Measurements from ENCODE around the gene IL12RB2. TPM values are rescaled to one million over a fixed set of nuclear protein-coding genes. Genes with fewer than 3 reads are reported as not detected.
"Not testable (repeated sequence)": the region's sequence is repeated elsewhere in the genome, so short reads cannot be mapped to it uniquely, and the experiment has no call there.

IL12RB2 gene
- total RNA-seq, 1 experiment from 2014 or later = not detected

GRCh38 chr1:67407498-67407897 lies 99.8 kb downstream of the IL12RB2 start:
- Histone ChIP-seq H3K4me1 (replicated peaks; ENCODE audit: insufficient read depth) (no peaks in the 10 kb centered on the region), H3K27ac (no peak overlapping the region), H3K4me2 (no peak overlapping the region), H3F3A (ENCODE audit: insufficient read depth, low read depth) (peaks cover 68% of the 10 kb centered on the region), H2AFZ (no peak overlapping the region), H3K9me2 (ENCODE audit: insufficient read depth) (no peaks in the 10 kb centered on the region), H3K36me3 (ENCODE audit: low read depth) (peaks cover 25% of the 10 kb centered on the region), H3K79me2 (ENCODE audit: low read depth) (peaks cover 11% of the 10 kb centered on the region; the same call in 1 of the 2 replicates), H3K9me3 (ENCODE audit: insufficient read depth, low read depth) (no peaks in the 10 kb centered on the region), H3K27me3 (ENCODE audit: insufficient read depth, low read depth) (no peaks in the 10 kb centered on the region), H3K4me3 (no peak overlapping the region), H4K20me1 (ENCODE audit: insufficient read depth) (peaks cover 30% of the 10 kb centered on the region)
- POLR2A ChIA-PET (ENCODE audit: unreplicated experiment) = no interaction called here
- TF ChIP-seq EZH2 (IDR thresholded peaks at IDR 0.05; ENCODE audit: low read depth) = no peak
- no peak for TF ChIP-seq CTCF (conservative IDR thresholded peaks at IDR 0.05)
- no TSS peak for BruUV-seq (replicated peaks)
- no peak for DNase-seq
- intact Hi-C loops (cut with micrococcal nuclease; ENCODE audit: unreplicated experiment) = no loop called here
- CTCF ChIA-PET = no interaction called here

GRCh38 chr1:67408148-67408547 lies 100.5 kb downstream of the IL12RB2 start:
- no peak overlapping the region for H2AFZ ChIP-seq
- intact Hi-C loops (cut with micrococcal nuclease; ENCODE audit: unreplicated experiment) = no loop called here
- H3K27me3 ChIP-seq (ENCODE audit: insufficient read depth, low read depth) = no peaks in the 10 kb centered on the region
- DNase-seq = no peak
- ChIA-PET POLR2A (ENCODE audit: unreplicated experiment) (no interaction called here), CTCF (interaction anchor here (0.9 kb wide), 1 partner anchor 198 kb away, joined by 3 read pairs; no protein-coding TSS in a partner anchor)
- H3K79me2 ChIP-seq (ENCODE audit: low read depth) = peaks cover 11% of the 10 kb centered on the region; the same call in 1 of the 2 replicates
- no peak for TF ChIP-seq CTCF (conservative IDR thresholded peaks at IDR 0.05)
- no peak for TF ChIP-seq EZH2 (IDR thresholded peaks at IDR 0.05; ENCODE audit: low read depth)
- H3K4me2 ChIP-seq = no peak overlapping the region
- H3K9me3 ChIP-seq (ENCODE audit: insufficient read depth, low read depth) = no peaks in the 10 kb centered on the region
- H3K27ac ChIP-seq = no peak overlapping the region
- no peaks in the 10 kb centered on the region for H3K9me2 ChIP-seq (ENCODE audit: insufficient read depth)
- H4K20me1 ChIP-seq (ENCODE audit: insufficient read depth) = peaks cover 35% of the 10 kb centered on the region
- BruUV-seq (replicated peaks) = no TSS peak
- peaks cover 29% of the 10 kb centered on the region for H3K36me3 ChIP-seq (ENCODE audit: low read depth)
- no peak overlapping the region for H3K4me3 ChIP-seq
- H3F3A ChIP-seq (ENCODE audit: insufficient read depth, low read depth) = peaks cover 65% of the 10 kb centered on the region
- no peaks in the 10 kb centered on the region for H3K4me1 ChIP-seq (replicated peaks; ENCODE audit: insufficient read depth)

- BruUV-seq (replicated peaks); H3K4me2 ChIP-seq; H3K4me3 ChIP-seq; H3K9me2 ChIP-seq (ENCODE audit: insufficient read depth); H3K9me3 ChIP-seq (ENCODE audit: insufficient read depth, low read depth); H3K27me3 ChIP-seq (ENCODE audit: insufficient read depth, low read depth); CTCF ChIA-PET; H3K27ac ChIP-seq; H2AFZ ChIP-seq; DNase-seq; H3K4me1 ChIP-seq (replicated peaks; ENCODE audit: insufficient read depth): not testable (repeated sequence)
- peaks cover 78% of the 10 kb centered on the region for H4K20me1 ChIP-seq (ENCODE audit: insufficient read depth)
- peaks cover 62% of the 10 kb centered on the region for H3K36me3 ChIP-seq (ENCODE audit: low read depth)
- peaks cover 59% of the 10 kb centered on the region for H3K79me2 ChIP-seq (ENCODE audit: low read depth)
- POLR2A ChIA-PET (ENCODE audit: unreplicated experiment) = interaction anchor here (0.6 kb wide), 1 partner anchor 18 kb away, joined by 4 read pairs; no protein-coding TSS in a partner anchor
- intact Hi-C loops (cut with micrococcal nuclease; ENCODE audit: unreplicated experiment) = loop anchor here (5.0 kb wide), 1 partner anchor 66 kb away; no protein-coding TSS in a partner anchor
- H3F3A ChIP-seq (ENCODE audit: insufficient read depth, low read depth) = peaks cover 58% of the 10 kb centered on the region
Measured at GRCh38 chr1:67413101-67413500, 105.4 kb downstream of the IL12RB2 start.

- H3F3A ChIP-seq (ENCODE audit: insufficient read depth, low read depth) = peaks cover 58% of the 10 kb centered on the region
- peaks cover 74% of the 10 kb centered on the region for H3K79me2 ChIP-seq (ENCODE audit: low read depth)
- no peaks in the 10 kb centered on the region for H3K9me3 ChIP-seq (ENCODE audit: insufficient read depth, low read depth)
- no peak for DNase-seq
- H3K9me2 ChIP-seq (ENCODE audit: insufficient read depth) = no peaks in the 10 kb centered on the region
- POLR2A ChIA-PET (ENCODE audit: unreplicated experiment) = no interaction called here
- H3K36me3 ChIP-seq (ENCODE audit: low read depth) = peaks cover 69% of the 10 kb centered on the region
- no peak overlapping the region for H2AFZ ChIP-seq
- no peak overlapping the region for H3K4me2 ChIP-seq
- TF ChIP-seq CTCF (conservative IDR thresholded peaks at IDR 0.05) (no peak), EZH2 (IDR thresholded peaks at IDR 0.05; ENCODE audit: low read depth) (no peak)
- no peak overlapping the region for H3K27ac ChIP-seq
- peaks cover 85% of the 10 kb centered on the region for H4K20me1 ChIP-seq (ENCODE audit: insufficient read depth)
- H3K4me3 ChIP-seq = no peak overlapping the region
- intact Hi-C loops (cut with micrococcal nuclease; ENCODE audit: unreplicated experiment) = loop anchor here (5.0 kb wide), 1 partner anchor 67 kb away; no protein-coding TSS in a partner anchor
- no peaks in the 10 kb centered on the region for H3K4me1 ChIP-seq (replicated peaks; ENCODE audit: insufficient read depth)
- no TSS peak for BruUV-seq (replicated peaks)
- CTCF ChIA-PET = no interaction called here
- no peaks in the 10 kb centered on the region for H3K27me3 ChIP-seq (ENCODE audit: insufficient read depth, low read depth)
Measured at GRCh38 chr1:67414574-67414973, 106.9 kb downstream of the IL12RB2 start.

Measured in PC-9 (cell line).